Mammary epithelial cell (primary cell): Measurements from ENCODE around the gene RTN4R.

Experiments used
- CTCF ChIP-seq, 2 donors: IDR thresholded peaks in 1 of 2; conservative IDR thresholded peaks in 1 of 2; 2 replicates each; pipeline ENCODE4 v1.5.1; 2011 to 2012; ENCODE audit warnings: inconsistent platforms in 2 of 2, low read length in 2 of 2, mild to moderate bottlenecking in 2 of 2, control low read depth in 1 of 2, low read depth in 1 of 2; ENCODE audit not compliant: insufficient read depth in 1 of 2; ENCODE audit errors: extremely low read depth in 1 of 2
- EZH2 ChIP-seq: IDR thresholded peaks from 2 replicates; pipeline ENCODE4 v1.6.1; 2012; ENCODE audit warnings: low read length, inconsistent platforms, borderline replicate concordance

- TF ChIP-seq CTCF (conservative IDR thresholded peaks at IDR 0.05 in 1 of 2, IDR thresholded peaks at IDR 0.05 in 1 of 2; ENCODE audit: extremely low read depth in 1 of 2, insufficient read depth in 1 of 2, low read depth in 1 of 2, low read length in 2 of 2) (no peak), EZH2 (no peak)
Measured at GRCh38 chr22:20302438-20303228, 34.5 kb upstream of the RTN4R start.
